Measurements from ENCODE around the gene IGF1. TPM values are rescaled to one million over a fixed set of nuclear protein-coding genes. Genes with fewer than 3 reads are reported as not detected.

Gene IGF1
- 10 to 100 TPM; 21.2 to 45.4 (median 31.9) TPM for polyA plus RNA-seq (ENCODE audit: insufficient read length in 10 of 10)
- long read RNA-seq, donor 1, full-length matches to known transcripts, result 11 of 11 reads
- long read RNA-seq, donor 1, partial matches to known transcripts, result 0 of 11 reads
- long read RNA-seq, donor 1, other reads (novel, unspliced or antisense), result 0 of 11 reads
- long read RNA-seq, donor 2, full-length matches to known transcripts, result 14 of 14 reads
- long read RNA-seq, donor 2, partial matches to known transcripts, result 0 of 14 reads
- long read RNA-seq, donor 2, other reads (novel, unspliced or antisense), result 0 of 14 reads
- long read RNA-seq, donor 3, result 0 reads
- long read RNA-seq, donor 4, full-length matches to known transcripts, result 11 of 11 reads
- long read RNA-seq, donor 4, partial matches to known transcripts, result 0 of 11 reads
- long read RNA-seq, donor 4, other reads (novel, unspliced or antisense), result 0 of 11 reads
- long read RNA-seq, donor 5, full-length matches to known transcripts, result 22 of 22 reads
- long read RNA-seq, donor 5, partial matches to known transcripts, result 0 of 22 reads
- long read RNA-seq, donor 5, other reads (novel, unspliced or antisense), result 0 of 22 reads
- long read RNA-seq, donor 6, full-length matches to known transcripts, result 17 of 17 reads
- long read RNA-seq, donor 6, partial matches to known transcripts, result 0 of 17 reads
- long read RNA-seq, donor 6, other reads (novel, unspliced or antisense), result 0 of 17 reads
- long read RNA-seq, donor 7, full-length matches to known transcripts, result 5 of 5 reads
- long read RNA-seq, donor 7, partial matches to known transcripts, result 0 of 5 reads
- long read RNA-seq, donor 7, other reads (novel, unspliced or antisense), result 0 of 5 reads
- long read RNA-seq, donor 8, full-length matches to known transcripts, result 6 of 6 reads
- long read RNA-seq, donor 8, partial matches to known transcripts, result 0 of 6 reads
- long read RNA-seq, donor 8, other reads (novel, unspliced or antisense), result 0 of 6 reads
- long read RNA-seq, donor 9, full-length matches to known transcripts, result 3 of 3 reads
- long read RNA-seq, donor 9, partial matches to known transcripts, result 0 of 3 reads
- long read RNA-seq, donor 9, other reads (novel, unspliced or antisense), result 0 of 3 reads

DNA sequence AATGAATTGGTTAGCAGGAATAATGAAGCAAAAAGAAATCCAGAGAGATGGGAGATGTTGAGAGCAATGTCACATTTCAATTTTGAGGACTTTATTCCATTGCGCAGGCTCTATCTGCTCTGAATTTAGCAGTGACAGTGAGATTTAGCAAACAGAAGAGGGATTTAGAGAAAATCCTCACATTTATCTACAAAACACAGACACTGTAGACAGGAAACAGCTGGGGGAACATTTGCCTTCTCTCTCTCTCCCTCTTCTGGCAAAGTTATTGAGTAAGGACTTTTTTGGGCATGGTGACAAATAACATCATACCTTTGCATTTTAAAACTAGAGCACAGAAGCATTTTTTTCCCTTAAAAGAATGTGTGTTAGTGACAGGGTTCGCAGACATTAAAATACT is at the start of gene IGF1:
Gene IGF1 (minus strand): TSS at position 158 of the 400 bp plus-strand sequence. CDS start 182 bp downstream, outside the sequence.
- peak; percentile 75 to 90 (median 81) for DNase-seq

DNA sequence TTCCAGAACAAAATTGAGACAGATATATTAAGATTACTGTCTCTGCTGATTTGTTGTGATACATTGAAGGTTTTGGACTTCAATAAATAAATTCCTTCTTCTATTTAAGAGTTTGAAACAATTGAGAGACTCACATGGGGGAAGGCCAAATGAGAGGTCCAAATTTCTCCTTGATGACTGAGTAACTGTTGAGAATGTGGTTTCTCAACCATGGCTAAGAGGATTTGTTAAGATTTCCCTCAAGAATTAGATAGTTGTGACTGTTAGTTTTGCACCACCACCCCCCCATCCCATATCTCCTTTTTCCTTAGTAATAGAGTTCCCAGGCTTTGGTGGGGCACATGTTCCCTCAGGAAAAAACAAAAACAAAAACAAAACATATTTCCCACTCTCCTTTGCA is 47.7 kb upstream of the IGF1 start:
- DNase-seq, result no peak

DNA sequence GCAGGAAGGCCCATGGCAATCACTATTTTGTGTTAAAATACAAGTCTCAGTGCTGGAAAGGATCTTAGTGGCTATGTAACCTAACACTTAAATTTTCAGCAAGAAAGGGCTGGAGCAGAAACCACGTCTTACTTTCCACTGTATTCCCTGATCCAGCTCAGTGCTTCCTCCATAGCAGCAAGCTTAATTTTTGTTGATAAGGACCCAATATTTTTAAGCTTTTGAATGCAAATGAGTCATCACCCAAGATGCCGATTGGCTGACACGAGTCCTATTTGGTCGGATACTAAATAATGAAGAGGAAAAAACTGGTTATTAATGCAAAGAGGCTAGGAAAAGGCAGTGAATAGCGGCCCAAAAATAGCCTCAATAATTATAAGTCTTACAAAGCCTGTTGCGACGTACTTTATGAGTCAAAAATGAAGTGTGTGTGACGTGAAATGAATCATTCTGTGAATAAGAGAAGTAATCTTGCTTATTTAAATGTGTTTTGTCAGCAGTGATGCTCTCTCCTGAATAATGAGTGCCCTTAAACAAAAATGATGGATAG is 46.9 kb upstream of the IGF1 start:
- peak in 1 of 3 donors; percentile 55 for DNase-seq

DNA sequence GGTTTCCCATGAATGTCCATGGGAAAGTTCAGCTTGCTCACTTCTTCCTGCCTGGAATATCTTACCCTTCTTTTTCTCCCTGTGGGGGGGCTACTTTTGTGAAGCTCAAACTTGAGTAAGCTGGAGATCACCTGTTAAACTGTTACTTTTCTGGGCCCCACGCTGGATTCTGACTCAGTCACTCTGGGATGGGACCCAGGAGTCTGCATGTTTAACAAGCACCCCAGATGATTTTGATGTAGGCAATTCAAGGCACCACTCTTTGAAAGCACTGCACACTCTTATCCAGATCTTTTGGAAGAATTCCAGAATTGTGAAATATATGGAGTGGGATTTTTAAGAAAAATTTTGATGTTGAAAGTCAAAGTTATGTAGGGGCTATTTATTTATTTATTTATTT is 46.3 kb upstream of the IGF1 start:
- DNase-seq, result no peak

DNA sequence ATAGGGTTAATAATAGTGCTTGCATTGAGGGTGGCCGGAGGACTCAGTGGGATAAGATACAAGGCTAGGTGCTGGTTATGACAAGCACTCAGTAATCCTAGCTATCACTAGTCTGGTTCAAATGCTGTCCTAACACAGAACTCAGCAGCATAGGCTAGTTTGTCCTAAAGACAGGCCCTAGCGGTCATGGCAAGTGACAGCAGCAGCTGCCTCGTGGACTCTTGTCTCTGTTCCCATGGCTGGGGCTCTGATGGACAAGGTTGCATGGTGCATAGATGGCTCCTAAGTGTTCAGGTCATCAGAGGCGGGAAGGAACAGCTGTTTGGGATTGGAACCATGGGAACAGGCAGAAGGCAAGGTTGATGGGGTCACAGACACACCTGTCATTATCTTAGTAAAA is 42.4 kb upstream of the IGF1 start:
- DNase-seq, result peak in 2 of 3 donors; percentile 30 to 42

DNA sequence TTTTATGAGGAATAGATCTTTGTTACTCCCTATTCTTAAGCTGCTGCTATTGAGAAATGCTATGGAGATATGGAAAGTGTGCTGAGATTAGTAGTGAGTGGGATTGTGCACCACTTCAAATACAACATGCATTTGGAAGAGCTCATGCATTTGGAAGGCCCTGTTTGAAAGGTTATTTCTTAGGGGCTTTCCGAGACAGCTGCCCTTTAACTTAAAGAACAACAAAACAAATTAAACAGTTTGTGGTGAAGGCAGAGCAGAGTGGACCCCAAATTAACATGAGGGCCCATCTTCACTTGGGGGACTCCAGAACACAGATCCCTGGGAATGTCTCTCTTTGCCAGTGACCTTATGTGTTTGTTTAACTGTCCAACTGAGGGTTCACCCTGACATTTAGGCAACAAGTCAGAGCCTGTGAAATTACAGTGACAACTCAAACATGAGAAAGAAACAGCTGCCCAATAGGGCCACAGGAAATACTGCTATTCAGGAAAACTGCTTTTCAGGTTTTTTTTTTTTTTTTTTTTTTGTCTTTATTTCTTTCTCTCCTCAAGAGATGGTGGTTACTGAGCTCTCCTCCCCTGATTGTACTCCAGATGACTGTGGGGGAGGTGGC is 41.4 kb upstream of the IGF1 start:
- DNase-seq, result no peak

DNA sequence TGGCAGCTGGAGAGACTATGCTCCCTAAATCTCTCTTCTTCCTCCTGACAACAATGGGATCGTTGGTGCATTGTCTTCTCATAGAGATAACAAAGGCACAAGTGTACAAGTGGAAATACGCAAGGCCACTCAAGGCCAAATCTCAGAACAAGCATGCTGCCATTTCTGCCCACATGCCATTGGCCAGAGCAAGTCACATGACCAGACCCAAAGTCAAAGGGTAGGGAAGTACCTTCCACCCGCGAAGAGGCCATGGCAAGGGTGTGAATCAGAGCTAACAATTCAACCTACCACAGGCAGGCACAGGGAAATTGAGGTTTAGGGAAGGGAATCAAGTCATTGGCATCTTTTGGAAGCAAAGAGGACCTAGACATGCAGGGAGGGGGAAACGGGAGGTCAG is 38.5 kb upstream of the IGF1 start:
- DNase-seq, result no peak

DNA sequence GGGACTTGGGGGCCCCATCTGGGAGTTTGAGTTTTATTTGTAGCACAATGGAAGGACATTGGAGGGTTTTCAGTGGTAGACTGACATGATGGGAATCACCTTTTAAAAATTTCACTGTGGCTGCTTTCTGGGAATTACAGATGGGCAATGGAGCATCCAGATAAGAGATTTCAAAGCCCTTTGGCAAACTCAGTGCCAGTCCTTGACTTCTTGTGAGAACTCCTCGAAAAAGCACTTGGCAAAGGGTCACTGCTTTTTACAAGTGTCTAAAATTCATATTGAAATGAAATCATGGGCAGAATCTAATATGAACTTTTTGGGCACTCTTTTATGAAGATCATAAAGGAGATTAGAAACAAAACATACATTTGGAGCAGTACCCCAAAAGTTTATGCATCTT is 34.3 kb upstream of the IGF1 start:
- no peak for DNase-seq

DNA sequence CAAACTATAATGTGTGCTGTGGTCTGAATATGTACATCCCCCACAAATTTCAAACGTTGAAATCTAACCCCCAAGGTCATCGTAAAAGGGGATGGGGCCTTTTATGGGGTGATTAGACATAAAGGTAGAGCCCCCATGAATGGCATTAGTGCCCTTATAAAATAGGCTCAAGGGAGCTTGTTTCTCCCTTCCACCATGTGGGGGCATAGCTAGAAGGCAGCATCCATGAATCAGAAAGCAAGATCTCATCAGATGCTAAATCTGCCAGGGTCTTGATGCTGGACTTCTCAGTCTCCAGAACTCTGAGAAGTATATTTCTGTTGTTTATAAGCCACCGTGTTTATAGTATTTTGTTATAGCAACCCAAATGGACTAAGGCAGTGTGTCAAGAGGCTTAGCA is 33.4 kb upstream of the IGF1 start:
- DNase-seq, result no peak

DNA sequence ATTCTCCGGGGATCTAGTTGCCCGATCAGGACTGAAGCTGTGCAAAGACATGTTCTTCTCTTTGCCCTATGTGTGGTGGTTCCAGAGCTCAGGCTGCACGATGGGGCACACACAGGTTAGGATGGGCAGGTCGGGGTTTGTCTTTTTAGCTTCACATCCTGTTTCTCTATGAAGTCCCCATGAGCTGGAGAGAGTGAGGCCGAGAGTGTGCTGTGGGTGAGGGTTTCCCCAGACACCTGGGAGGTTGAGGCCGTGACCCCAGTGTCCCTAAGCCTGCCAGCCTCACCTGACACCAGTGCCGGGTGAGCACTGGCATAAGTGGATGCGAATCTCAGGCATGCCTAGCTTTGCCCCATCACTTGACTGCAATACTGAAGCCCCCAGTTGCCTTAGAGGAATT is 32.9 kb upstream of the IGF1 start:
- no peak for DNase-seq

DNA sequence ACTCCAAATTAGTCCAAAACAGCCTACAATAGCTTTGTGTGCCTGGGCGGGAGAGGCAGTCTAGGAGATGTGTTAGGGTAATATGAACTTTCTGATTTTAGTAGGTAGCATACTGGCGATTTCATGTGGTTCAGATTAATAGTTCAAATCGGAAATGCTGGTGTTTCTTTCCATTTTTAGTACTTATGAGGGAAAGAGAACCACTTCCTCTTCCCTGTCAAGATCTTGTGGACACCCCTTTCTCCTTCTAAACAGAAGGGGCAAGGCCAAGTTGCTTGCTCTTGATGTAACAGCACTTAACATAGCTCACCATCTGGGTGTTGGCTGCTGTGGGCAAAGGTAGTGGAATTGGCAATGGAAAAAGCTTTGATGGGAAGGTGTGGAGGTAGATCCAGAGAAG is 32.2 kb upstream of the IGF1 start:
- no peak for DNase-seq

DNA sequence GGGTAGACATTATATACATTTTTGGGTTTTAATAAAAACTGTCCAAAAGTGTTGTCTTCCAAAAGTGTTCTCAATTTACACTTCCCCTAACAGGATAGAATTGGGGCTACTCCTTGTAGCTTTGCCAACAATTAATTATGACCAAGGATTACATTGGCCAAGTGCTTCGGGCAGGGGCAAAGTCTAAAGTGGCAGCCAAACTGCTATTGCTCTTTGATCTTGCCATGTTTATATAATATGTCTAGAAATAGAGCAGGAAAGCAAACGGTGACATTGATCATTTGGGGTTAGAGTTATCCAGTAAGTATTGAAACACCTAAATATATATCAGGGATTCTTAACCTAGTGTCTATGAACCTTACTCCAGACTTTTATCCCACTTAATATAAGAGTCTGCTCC is 31.2 kb upstream of the IGF1 start:
- no peak for DNase-seq

DNA sequence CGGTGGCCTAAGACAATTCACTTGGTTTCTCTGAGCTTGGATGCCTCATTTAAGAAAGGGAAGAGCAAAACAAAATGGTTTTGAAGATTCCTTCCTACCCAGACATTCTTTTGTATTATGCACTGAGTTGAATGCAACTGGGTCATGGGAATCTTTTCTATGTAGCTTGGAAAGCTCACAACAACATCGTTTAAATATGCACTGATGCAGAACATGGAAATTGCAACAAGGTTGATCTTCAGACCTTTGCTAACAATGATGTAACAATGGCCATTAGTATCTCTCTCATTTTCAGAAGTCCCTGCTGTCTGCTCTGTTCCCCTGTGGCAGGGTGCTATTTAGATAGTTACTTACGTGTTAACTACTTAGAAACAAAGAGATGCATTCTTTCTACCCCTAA is 30.1 kb upstream of the IGF1 start:
- DNase-seq, result no peak

DNA sequence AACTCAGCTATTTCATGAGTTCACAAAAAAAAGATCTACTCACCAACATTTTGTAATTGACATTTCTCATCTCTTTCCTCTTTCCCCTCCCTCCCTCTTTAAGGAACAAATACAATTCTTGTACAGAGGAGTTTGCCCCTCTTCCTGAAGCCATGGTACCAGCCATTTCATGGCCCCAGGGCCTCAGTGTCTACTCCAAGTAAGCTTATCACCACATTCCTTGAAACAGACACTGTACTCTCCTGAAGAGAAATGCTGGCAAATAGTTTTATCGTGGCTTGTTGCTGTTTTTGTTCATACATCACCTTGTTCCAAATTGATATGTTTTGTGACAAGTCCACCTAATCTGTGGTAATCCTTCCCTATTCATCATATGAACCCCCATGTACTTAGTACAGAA is 29.7 kb upstream of the IGF1 start:
- no peak for DNase-seq

DNA sequence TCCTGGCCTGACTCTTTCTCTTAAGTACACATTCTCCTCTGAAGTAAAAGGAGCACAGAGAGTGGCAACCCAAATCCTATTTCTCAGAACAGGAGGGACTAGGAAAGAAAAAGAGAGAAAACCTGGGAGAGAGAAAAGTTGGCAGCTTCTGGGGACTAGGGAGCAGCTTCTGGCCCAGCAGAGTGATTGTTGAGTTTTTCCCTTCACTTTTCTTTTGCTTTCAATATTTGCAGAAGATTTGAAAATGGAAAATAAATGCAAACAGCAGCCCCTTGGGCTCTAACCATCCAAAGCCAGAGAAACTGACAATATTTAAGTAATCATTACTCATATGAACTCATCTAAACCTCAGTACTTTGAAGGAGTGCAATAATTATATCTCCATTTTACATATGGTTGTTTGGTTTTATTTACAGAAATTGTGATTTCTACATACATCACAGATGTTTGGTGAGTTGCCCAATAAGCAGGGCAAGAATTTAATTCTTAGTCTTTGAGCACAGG is 28.8 kb upstream of the IGF1 start:
- DNase-seq, result peak; percentile 56 to 77 (median 59)

DNA sequence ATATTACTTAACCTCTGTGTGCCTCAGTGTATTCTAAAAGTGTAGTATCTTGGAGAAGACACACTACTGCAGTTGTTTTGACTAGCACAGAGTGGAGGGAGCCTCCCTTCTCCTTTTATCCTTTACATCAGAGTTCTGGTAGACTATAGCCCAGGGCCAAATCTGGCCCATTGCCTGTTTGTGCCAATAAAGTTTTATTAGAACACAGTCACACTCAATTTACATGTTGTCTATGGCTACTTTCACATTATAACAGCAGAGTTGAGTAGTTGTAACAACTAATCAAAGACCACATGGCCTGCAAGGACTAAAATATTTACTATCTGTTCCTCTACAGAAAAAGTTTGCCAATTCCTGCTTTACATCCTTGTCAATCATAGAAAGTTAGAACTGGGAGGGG is 27.7 kb upstream of the IGF1 start:
- no peak for DNase-seq

DNA sequence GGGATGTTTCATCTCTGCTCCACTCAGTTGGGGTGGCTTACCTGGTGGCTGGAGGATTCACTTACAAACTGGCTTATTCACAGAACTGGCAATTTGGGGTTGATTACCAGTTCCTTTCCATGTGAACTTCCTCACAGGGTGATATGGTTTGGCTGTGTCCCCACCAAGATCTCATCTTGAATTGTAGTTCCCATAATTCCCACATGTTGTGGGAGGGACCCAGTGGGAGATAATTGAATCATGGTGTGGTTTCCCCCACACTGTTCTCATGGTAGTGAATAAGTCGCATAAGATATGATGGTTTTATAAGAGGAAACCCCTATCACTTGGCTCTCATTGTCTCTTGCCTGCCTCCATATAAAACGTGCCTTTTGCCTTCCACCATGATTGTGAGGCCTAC is 26.9 kb upstream of the IGF1 start:
- DNase-seq, result no peak

DNA sequence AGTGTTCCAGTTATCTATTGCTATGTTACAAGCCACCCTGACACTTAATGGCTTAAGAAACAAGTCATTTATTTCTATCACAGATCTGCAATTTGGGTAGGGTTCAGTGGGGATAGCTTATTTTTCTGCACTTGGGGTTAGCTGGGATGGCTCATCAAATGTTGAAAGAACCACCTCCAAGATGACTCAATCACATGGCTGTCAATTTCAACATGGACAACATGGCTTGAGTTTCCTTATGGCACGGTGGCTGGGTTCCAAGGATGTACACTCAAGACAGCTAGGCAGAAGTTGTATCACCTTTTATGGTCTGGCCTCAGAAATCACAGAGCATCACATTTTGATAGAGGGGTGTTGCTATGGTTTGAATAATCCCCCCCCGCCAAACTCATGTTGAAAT is 24.5 kb upstream of the IGF1 start:
- DNase-seq, result no peak

DNA sequence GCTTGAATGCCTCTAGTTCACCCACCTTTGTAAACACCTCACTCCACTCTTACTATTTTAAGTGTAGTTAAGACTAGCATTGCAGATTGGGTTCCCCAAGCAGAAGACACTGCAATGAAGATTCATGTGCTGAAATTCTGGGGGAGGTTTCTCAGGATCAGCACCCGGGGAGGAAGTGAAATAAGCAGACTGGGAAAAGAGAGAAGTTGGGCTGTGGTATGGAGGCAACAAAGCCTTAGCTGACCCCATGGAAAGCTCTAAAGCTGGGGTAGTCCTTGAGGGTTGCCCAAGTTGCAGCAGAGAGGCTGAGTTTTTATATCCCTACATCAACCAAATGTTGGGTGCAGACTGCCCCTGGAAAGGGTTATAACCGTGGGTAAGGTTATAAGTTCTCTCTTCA is 23.9 kb upstream of the IGF1 start:
- DNase-seq, result no peak

DNA sequence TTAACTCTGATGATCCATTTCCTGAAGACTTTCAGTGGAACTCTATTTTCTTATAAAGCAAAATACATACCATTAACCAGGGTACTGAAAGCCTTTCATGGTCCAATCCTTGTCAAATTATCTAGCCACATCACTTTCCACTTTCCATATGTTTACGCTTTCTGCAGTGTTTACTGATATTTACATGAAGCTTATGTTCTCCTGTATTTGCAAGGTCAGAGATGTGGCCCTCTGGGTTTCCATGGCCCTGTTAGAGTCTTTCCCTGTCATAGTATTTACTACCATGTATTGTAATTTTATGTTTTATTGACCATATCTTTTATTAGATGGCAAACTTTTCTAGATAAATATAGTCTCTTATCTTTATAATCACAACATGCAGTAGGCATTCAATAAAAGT is 23.5 kb upstream of the IGF1 start:
- DNase-seq, result no peak

DNA sequence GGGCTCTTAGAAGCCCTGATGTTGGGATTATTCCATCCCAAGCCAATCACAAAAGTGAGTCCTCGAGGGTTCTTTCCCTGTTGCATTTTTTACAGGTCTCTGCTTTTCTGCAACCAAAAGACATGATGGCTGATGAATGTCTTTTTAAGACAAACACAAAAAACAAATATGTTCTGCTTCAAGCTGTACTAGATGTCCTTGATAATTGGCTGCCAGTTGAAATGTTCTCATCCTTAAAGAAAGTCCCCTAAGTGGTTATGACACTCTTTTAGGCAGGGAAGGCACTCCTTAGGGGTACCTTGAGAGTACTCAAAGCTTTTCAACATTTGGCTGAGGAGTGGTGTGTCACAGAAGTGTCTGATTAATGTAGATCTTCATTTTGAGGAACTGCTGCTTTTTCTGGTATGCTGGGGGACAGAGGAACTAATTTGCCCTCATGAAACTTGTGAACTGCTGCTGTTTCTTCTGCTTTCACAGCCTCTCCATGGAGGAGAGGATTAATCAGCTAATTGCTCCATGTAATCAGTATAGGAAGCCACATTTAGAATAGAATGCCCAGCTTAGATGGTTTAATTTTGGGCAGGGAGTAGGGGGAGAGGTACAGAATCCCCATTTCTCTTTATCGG is 22.8 kb upstream of the IGF1 start:
- DNase-seq, result no peak
